H1 (cell line): ENCODE data around the gene PRKCSH. TPM values are rescaled to one million over a fixed set of nuclear protein-coding genes. Genes with fewer than 3 reads are reported as not detected.

Source experiments
- ATF3 ChIP-seq: IDR thresholded peaks from 2 replicates; pipeline ENCODE4 v1.6.1; 2011; ENCODE audit warnings: low read depth, mild to moderate bottlenecking, low read length; ENCODE audit not compliant: insufficient read depth
- CEBPB ChIP-seq: IDR thresholded peaks from 2 replicates; pipeline ENCODE4 v1.6.1; 2012; ENCODE audit warnings: low read depth, low read length
- CTBP2 ChIP-seq: IDR thresholded peaks from 2 replicates; pipeline ENCODE4 v1.7.0; 2011; ENCODE audit warnings: borderline replicate concordance, mild to moderate bottlenecking, moderate library complexity, mixed read lengths, low read length; ENCODE audit not compliant: insufficient read depth, insufficient read length
- EZH2 ChIP-seq: fragments of 200-600 bp; sonication (generic); IDR thresholded peaks from 2 replicates; pipeline ENCODE4 v1.7.1; 2012; ENCODE audit warnings: low read depth, mild to moderate bottlenecking, moderate library complexity, low read length, inconsistent platforms; ENCODE audit not compliant: severe bottlenecking
- HDAC2 ChIP-seq, 2 experiments: fragments of 300-600 bp in 1 of 2; sonication (generic) in 1 of 2; IDR thresholded peaks; 2 replicates each; pipeline ENCODE4 v1.6.1; 2011 to 2012; ENCODE audit warnings: low read depth in 2 of 2, low read length in 2 of 2, mild to moderate bottlenecking in 2 of 2, moderate library complexity in 2 of 2, borderline replicate concordance in 1 of 2, inconsistent platforms in 1 of 2
- NANOG ChIP-seq: IDR thresholded peaks from 2 replicates; pipeline ENCODE4 v1.6.1; 2011; ENCODE audit warnings: low read length, low read depth, mild to moderate bottlenecking, inconsistent platforms; ENCODE audit not compliant: insufficient read depth, poor library complexity, severe bottlenecking
- RFX5 ChIP-seq: IDR thresholded peaks from 2 replicates; pipeline ENCODE4 v1.6.1; 2011; ENCODE audit warnings: low read depth, low read length, improper control_type of control experiment, borderline replicate concordance
- polyA plus RNA-seq, 7 experiments: library from polyadenylated mRNA; depleted of rRNA in 3 of 7; stranded (reverse) in 5 of 7; unstranded in 2 of 7; fragments of >200 nt in 5 of 7; fragments of 200-250 nt in 2 of 7; gene quantifications; 1 replicate in 5 of 7; 2 replicates in 1 of 7; 4 replicates in 1 of 7; pipeline versions ENCODE4 v1.2.1 to v1.2.3, GENCODE V29; 2011 to 2013; ENCODE audit warnings: missing spikeins in 2 of 7, mixed read lengths in 2 of 7
- total RNA-seq: library from RNA; stranded (reverse); fragmentation: NEBNext Ultra II Directional; extraction: Animal tissue kit (Norgen Biotek cat#: 25700); gene quantifications from 2 replicates; pipeline ENCODE4 v1.2.1, GENCODE V29; 2021

The PRKCSH gene
- total and polyA plus RNA-seq, 2 of the 8 experiments (the other 6 are each of a cell fraction or from before 2014, with no cell fraction given), result 97.2 to 337 TPM

DNA sequence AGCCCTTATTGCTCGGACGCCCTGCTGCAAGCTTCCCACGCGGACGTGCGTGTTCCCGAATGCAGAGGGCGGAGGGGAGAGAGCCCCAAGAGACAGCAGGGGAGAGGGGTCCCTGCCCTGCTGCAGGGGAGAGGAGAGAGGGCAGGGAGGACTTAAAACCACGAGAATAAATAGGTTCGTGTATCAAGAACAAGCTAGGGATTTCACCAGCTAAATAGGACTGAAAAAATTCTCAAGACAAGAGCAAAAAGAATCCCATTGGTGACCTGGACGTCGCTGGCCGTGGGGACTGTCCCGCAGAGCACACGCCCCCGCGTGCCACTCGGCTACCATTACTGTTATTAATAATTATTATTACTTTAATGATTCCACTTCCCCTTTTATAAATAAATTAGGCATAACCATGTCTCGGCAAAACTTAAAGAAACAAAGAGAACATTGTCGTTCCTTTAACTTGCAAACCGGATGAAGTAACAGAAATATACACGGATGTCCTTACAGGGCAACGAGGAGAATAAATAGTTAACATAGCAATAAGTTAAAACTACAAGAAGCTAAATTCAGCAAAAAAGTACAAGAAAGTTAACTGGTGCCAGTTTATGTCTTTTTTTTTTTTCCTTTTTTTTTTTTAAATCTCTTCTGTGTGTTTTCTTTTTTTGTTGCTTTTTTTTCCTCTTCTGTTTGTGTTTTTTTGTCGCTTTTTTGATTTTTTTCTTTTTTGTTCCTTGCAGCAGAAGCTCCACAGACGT is 16.6 kb downstream of the PRKCSH start (continued):
- TF ChIP-seq ATF3, result no peak
- TF ChIP-seq RFX5, result no peak
- TF ChIP-seq NANOG, result no peak
- no peak for TF ChIP-seq CEBPB
- no peak for TF ChIP-seq EZH2
- TF ChIP-seq CTBP2, result no peak
- TF ChIP-seq HDAC2 (IDR thresholded peaks at IDR 0.05; ENCODE audit: borderline replicate concordance in 1 of 2, low read depth in 2 of 2, low read length in 2 of 2), result no peak
